Measurements from ENCODE around the gene ZNF626.

DNA sequence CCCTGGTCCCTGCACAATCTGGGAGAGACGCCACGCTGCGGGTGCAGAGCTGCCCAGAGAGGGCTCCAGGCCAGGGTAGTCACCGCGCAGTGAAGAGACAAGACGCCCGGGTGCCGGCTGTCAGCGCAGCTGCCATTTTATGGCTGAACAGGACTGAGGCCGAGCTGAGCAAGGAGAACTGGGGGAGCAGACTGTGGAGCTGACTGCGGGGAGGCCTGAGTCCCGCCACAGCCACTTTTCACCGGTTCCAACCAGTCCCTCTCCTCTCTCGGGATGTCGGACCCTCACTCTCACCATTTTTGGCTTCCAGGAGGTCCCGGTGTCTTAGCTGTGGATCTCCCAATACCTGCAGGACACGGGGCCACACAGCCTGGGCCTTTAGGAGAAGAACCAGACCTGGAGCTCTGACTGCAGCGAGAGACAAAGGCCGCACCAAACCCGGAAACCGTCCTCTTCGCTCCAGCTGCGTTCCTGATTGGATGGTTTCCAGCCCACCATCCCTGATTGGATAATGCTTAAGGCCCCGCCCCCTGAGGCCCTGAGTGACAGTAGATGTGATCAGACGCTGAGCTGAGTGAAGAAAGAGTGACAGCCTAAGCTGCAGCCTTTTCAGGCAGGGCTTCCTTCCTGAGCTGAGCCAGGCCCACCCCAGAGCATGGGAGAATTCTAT is at the start of gene ZNF626:
- TF ChIP-seq, protein P1, sequence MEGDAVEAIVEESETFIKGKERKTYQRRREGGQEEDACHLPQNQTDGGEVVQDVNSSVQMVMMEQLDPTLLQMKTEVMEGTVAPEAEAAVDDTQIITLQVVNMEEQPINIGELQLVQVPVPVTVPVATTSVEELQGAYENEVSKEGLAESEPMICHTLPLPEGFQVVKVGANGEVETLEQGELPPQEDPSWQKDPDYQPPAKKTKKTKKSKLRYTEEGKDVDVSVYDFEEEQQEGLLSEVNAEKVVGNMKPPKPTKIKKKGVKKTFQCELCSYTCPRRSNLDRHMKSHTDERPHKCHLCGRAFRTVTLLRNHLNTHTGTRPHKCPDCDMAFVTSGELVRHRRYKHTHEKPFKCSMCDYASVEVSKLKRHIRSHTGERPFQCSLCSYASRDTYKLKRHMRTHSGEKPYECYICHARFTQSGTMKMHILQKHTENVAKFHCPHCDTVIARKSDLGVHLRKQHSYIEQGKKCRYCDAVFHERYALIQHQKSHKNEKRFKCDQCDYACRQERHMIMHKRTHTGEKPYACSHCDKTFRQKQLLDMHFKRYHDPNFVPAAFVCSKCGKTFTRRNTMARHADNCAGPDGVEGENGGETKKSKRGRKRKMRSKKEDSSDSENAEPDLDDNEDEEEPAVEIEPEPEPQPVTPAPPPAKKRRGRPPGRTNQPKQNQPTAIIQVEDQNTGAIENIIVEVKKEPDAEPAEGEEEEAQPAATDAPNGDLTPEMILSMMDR (IDR thresholded peaks at IDR 0.05): no peak
- TF ChIP-seq, protein P2, sequence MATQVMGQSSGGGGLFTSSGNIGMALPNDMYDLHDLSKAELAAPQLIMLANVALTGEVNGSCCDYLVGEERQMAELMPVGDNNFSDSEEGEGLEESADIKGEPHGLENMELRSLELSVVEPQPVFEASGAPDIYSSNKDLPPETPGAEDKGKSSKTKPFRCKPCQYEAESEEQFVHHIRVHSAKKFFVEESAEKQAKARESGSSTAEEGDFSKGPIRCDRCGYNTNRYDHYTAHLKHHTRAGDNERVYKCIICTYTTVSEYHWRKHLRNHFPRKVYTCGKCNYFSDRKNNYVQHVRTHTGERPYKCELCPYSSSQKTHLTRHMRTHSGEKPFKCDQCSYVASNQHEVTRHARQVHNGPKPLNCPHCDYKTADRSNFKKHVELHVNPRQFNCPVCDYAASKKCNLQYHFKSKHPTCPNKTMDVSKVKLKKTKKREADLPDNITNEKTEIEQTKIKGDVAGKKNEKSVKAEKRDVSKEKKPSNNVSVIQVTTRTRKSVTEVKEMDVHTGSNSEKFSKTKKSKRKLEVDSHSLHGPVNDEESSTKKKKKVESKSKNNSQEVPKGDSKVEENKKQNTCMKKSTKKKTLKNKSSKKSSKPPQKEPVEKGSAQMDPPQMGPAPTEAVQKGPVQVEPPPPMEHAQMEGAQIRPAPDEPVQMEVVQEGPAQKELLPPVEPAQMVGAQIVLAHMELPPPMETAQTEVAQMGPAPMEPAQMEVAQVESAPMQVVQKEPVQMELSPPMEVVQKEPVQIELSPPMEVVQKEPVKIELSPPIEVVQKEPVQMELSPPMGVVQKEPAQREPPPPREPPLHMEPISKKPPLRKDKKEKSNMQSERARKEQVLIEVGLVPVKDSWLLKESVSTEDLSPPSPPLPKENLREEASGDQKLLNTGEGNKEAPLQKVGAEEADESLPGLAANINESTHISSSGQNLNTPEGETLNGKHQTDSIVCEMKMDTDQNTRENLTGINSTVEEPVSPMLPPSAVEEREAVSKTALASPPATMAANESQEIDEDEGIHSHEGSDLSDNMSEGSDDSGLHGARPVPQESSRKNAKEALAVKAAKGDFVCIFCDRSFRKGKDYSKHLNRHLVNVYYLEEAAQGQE (IDR thresholded peaks at IDR 0.05; ENCODE audit: insufficient read depth in 1 of 2, low read depth in 2 of 2, low read length in 1 of 2): no peak

Data from Panc1 (cell line).